Body of pancreas (tissue), 4 donors: Measurements from ENCODE around the gene WDR64.

Experiments used
- CTCF ChIP-seq, 7 experiments: fragments of 450-650 bp in 4 of 7; fragments of 200-600 bp in 3 of 7; sonication (generic) in 3 of 7; IDR thresholded peaks; one replicate each; pipeline ENCODE4 v1.5.1; 2016 to 2019; ENCODE audit warnings: antibody characterized with exemption in 7 of 7
- POLR2A ChIP-seq, 3 donors: fragments of 450-650 bp; IDR thresholded peaks; one replicate each; pipeline ENCODE4 v1.6.1; 2016; ENCODE audit warnings: antibody characterized with exemption in 3 of 3, mild to moderate bottlenecking in 2 of 3

DNA sequence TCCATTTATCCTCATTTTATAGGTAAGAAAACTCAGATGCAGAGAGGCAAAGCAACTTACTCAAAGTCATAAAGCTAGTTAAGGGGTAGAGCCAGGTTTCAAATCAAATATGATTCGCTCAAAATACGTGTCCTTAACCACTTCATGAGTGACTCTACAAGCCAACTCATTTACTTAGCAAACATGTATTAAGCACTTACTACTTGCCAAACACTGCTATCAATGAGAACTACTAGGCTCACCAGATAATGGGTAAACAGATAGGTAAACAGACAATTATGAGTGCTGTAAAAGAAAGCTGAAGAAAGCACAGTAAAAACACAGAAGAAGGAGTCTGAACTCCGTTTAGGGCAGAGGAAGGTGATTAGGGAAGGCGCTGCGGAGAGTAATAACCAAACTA is 65.9 kb downstream of the WDR64 start:
- TF ChIP-seq CTCF (IDR thresholded peaks at IDR 0.05) (no peak), POLR2A (IDR thresholded peaks at IDR 0.05) (no peak)
